Osteoblast (primary cell): ENCODE measurements around the gene DNAJC16. TPM values are rescaled to one million over a fixed set of nuclear protein-coding genes. Genes with fewer than 3 reads are reported as not detected.

Experiments used
- DNase-seq: peaks from one replicate; pipeline ENCODE4 v3.0.0; 2011; ENCODE audit warnings: low spot score, mixed read lengths; ENCODE audit not compliant: insufficient read length; ENCODE audit errors: missing footprints
- H2AFZ ChIP-seq: 2 replicates; pipeline ENCODE4 v1.6.0; 2011; ENCODE audit warnings: mild to moderate bottlenecking, low read length
- H3K27ac ChIP-seq: 2 replicates; pipeline ENCODE4 v1.5.1; 2011; ENCODE audit warnings: mild to moderate bottlenecking, low read depth, low read length, moderate library complexity
- H3K27me3 ChIP-seq: 2 replicates; pipeline ENCODE4 v1.6.0; 2012; ENCODE audit warnings: mild to moderate bottlenecking, control low read depth, inconsistent platforms, low read length, moderate library complexity; ENCODE audit not compliant: insufficient read depth
- H3K36me3 ChIP-seq: 2 replicates; pipeline ENCODE4 v1.5.1; 2011; ENCODE audit warnings: mild to moderate bottlenecking, low read length, control low read depth, moderate library complexity; ENCODE audit not compliant: insufficient read depth
- H3K4me1 ChIP-seq: 2 replicates; pipeline ENCODE4 v1.5.1; 2011; ENCODE audit warnings: mild to moderate bottlenecking, low read length, control low read depth, moderate library complexity; ENCODE audit not compliant: insufficient read depth
- H3K4me2 ChIP-seq: 2 replicates; pipeline ENCODE4 v1.6.0; 2011; ENCODE audit warnings: mild to moderate bottlenecking, low read length; ENCODE audit not compliant: insufficient read depth
- H3K4me3 ChIP-seq: fragments of 200-600 bp; sonication (generic); 3 replicates; pipeline ENCODE4 v1.5.1; 2012; ENCODE audit warnings: mild to moderate bottlenecking, low read length, inconsistent platforms; ENCODE audit not compliant: insufficient read depth
- H3K79me2 ChIP-seq: 2 replicates; pipeline ENCODE4 v1.6.0; 2012; ENCODE audit warnings: mild to moderate bottlenecking, low read length, control low read depth, inconsistent platforms; ENCODE audit not compliant: insufficient read depth
- H3K9me3 ChIP-seq: 2 replicates; pipeline ENCODE4 v1.5.1; 2011; ENCODE audit warnings: low read depth, low read length, control low read depth
- H4K20me1 ChIP-seq: 2 replicates; pipeline ENCODE4 v1.6.0; 2012; ENCODE audit warnings: mild to moderate bottlenecking, low read length, control low read depth; ENCODE audit not compliant: insufficient read depth
- total RNA-seq: library from RNA; depleted of rRNA; stranded (reverse); fragments of >200 nt; gene quantifications from 2 replicates; pipeline ENCODE4 v1.2.3, GENCODE V29; 2012
- TF ChIP-seq, protein P1 (sequence below): IDR thresholded peaks from 2 replicates; pipeline ENCODE4 v1.5.1; 2011; ENCODE audit warnings: mild to moderate bottlenecking, low read depth, low read length, moderate library complexity; ENCODE audit errors: extremely low read depth

Gene DNAJC16
- total RNA-seq, 1 donor = 19.2 TPM

DNA sequence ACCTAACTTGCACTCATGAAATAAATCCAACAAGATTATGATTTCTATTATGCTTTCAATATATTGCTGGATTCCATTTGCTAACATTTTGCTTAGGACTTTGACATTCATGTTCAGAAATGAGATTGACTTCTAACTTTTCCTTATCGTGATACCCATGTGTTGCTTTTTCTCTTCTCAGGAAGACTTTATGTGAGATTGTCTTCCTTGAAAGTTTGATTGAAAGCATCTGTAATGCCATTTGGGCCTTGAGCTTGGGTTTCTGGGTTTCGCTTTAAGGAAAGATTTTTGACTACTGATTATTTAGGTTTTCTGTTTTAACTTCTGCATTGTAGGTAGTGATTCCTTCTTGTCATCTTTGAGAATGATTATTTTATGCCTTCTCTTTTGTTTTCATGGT lies 30.4 kb downstream of the DNAJC16 start:
- Histone ChIP-seq H3K4me3 (no peak overlapping the region), H4K20me1 (no peaks in the 10 kb centered on the region), H3K27me3 (no peaks in the 10 kb centered on the region), H2AFZ (no peak overlapping the region), H3K4me1 (no peaks in the 10 kb centered on the region), H3K27ac (no peak overlapping the region), H3K9me3 (no peaks in the 10 kb centered on the region), H3K4me2 (no peak overlapping the region), H3K79me2 (no peaks in the 10 kb centered on the region), H3K36me3 (peaks cover 21% of the 10 kb centered on the region)
- DNase-seq = no peak
- TF ChIP-seq, protein P1, sequence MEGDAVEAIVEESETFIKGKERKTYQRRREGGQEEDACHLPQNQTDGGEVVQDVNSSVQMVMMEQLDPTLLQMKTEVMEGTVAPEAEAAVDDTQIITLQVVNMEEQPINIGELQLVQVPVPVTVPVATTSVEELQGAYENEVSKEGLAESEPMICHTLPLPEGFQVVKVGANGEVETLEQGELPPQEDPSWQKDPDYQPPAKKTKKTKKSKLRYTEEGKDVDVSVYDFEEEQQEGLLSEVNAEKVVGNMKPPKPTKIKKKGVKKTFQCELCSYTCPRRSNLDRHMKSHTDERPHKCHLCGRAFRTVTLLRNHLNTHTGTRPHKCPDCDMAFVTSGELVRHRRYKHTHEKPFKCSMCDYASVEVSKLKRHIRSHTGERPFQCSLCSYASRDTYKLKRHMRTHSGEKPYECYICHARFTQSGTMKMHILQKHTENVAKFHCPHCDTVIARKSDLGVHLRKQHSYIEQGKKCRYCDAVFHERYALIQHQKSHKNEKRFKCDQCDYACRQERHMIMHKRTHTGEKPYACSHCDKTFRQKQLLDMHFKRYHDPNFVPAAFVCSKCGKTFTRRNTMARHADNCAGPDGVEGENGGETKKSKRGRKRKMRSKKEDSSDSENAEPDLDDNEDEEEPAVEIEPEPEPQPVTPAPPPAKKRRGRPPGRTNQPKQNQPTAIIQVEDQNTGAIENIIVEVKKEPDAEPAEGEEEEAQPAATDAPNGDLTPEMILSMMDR = no peak

DNA sequence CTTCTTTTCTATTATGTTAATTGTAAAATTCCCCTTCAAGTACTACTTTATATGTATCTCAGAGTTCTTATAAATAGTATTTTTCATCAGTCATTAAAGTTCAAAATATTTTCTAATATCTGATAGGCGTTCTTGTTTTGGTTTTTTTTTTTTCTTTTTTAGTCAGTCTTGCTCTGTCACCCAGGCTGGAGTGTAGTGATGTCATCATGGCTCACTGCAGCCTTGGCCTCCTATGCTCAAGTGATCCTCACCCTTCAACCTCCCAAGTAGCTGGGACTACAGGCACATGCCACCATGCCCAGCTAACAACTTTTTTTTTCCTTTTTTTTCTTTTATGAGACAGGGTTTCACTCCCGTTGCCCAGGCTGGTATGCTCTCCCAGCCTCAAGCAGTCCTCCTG lies 30.9 kb downstream of the DNAJC16 start:
- TF ChIP-seq, protein P1 = no peak
- Histone ChIP-seq H3K4me1 (no peaks in the 10 kb centered on the region), H3K27me3 (no peaks in the 10 kb centered on the region), H2AFZ (no peak overlapping the region), H3K4me2 (no peak overlapping the region), H3K36me3 (peaks cover 27% of the 10 kb centered on the region), H3K27ac (no peak overlapping the region), H3K79me2 (no peaks in the 10 kb centered on the region), H3K9me3 (no peaks in the 10 kb centered on the region), H3K4me3 (no peak overlapping the region), H4K20me1 (no peaks in the 10 kb centered on the region)
- no peak for DNase-seq

DNA sequence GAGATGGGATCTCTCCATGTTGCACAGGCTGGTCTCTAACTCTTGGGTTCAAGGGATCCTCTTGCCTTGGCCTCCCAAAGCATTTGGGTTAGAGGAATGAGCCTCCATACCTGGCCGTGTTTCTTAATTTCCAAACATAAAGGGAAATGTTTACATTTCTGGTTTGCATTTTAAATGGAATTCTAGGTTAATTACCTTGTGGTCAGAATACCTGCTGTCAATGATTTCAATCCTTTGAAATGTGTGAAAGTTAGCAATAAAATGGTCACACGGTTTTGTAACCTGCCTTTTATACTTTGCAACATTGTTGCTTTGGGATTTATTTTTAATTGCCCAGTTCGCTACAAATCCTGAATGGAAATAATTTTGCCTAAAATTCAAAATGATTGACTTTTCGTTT lies 31.9 kb downstream of the DNAJC16 start:
- no peaks in the 10 kb centered on the region for H3K4me1 ChIP-seq
- no peak overlapping the region for H3K27ac ChIP-seq
- H3K4me2 ChIP-seq = no peak overlapping the region
- H4K20me1 ChIP-seq = no peaks in the 10 kb centered on the region
- no peaks in the 10 kb centered on the region for H3K9me3 ChIP-seq
- no peak overlapping the region for H2AFZ ChIP-seq
- no peak overlapping the region for H3K4me3 ChIP-seq
- no peaks in the 10 kb centered on the region for H3K79me2 ChIP-seq
- H3K36me3 ChIP-seq = peaks cover 32% of the 10 kb centered on the region
- no peak for DNase-seq
- TF ChIP-seq, protein P1 = no peak
- no peaks in the 10 kb centered on the region for H3K27me3 ChIP-seq

DNA sequence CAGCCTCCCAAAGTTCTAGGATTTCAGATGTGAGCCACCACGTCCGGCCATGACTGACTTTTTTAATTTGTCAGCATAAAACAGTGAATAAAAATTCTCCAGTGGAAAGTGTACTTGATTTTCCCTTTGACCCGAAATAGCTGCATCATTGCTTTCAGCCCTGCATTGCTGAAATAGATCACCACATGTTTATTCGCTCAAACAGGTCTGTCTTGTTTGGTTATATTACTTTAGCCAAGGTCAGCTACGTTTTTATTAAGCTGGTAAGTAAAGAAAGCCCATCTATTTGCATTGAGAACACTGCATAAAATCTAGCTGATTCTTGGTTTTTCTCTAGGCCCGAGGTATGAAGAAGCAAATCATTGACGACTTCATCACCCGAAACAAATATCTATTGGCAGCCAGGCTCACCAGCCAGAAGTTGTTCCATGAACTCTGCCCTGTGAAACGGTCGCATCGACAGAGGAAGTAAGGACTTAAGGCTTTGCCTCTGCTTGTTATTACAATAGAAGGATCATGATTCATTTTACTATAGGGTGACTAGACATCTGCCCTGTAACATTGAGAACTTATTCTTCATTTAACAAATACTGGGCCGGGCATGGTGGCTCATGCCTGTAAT lies 32.7 kb downstream of the DNAJC16 start:
- Histone ChIP-seq H3K4me2 (no peak overlapping the region), H4K20me1 (no peaks in the 10 kb centered on the region), H3K4me1 (no peaks in the 10 kb centered on the region), H3K4me3 (no peak overlapping the region), H3K27ac (no peak overlapping the region), H3K9me3 (no peaks in the 10 kb centered on the region), H3K27me3 (no peaks in the 10 kb centered on the region), H2AFZ (no peak overlapping the region), H3K36me3 (peaks cover 35% of the 10 kb centered on the region), H3K79me2 (no peaks in the 10 kb centered on the region)
- DNase-seq = peak; percentile 23
- TF ChIP-seq, protein P1 = no peak
